Fibroblast of lung (primary cell): Measurements from ENCODE around the gene TEX12. TPM values are rescaled to one million over a fixed set of nuclear protein-coding genes. Genes with fewer than 3 reads are reported as not detected.

ENCODE experiments used
- DNase-seq, 2 donors: peaks; one replicate each; pipeline versions ENCODE4 v3.0.0 to v3.0.0-alpha.2; 2010; ENCODE audit warnings: low read depth in 2 of 2
- H2AFZ ChIP-seq: 2 replicates; pipeline ENCODE4 v1.5.1; 2012; ENCODE audit warnings: low read length, control low read depth, inconsistent platforms
- H3K27ac ChIP-seq: 2 replicates; pipeline ENCODE4 v1.5.1; 2011; ENCODE audit warnings: low read length, control low read depth; ENCODE audit not compliant: insufficient read depth
- H3K27me3 ChIP-seq: 2 replicates; pipeline ENCODE4 v1.5.1; 2011; ENCODE audit warnings: mild to moderate bottlenecking, low read length; ENCODE audit not compliant: control insufficient read depth, insufficient read depth
- H3K36me3 ChIP-seq: 2 replicates; pipeline ENCODE4 v1.5.1; 2011; ENCODE audit warnings: low read length; ENCODE audit not compliant: control insufficient read depth, insufficient read depth
- H3K4me1 ChIP-seq: 2 replicates; pipeline ENCODE4 v1.5.1; 2011; ENCODE audit warnings: low read length; ENCODE audit not compliant: control insufficient read depth, insufficient read depth; ENCODE audit errors: extremely low read depth
- H3K4me2 ChIP-seq: 2 replicates; pipeline ENCODE4 v1.5.1; 2011; ENCODE audit warnings: low read length, control low read depth; ENCODE audit not compliant: insufficient read depth; ENCODE audit errors: extremely low read depth
- H3K4me3 ChIP-seq, 4 experiments: fragments of 200-600 bp in 1 of 4; sonication (generic) in 1 of 4; replicated peaks in 1 of 4; 2 replicates each; pipeline ENCODE4 v1.5.1; 2011 to 2016; ENCODE audit warnings: low read length in 4 of 4, low read depth in 3 of 4, mild to moderate bottlenecking in 3 of 4, control low read depth in 2 of 4, inconsistent platforms in 1 of 4, mixed read lengths in 1 of 4; ENCODE audit not compliant: insufficient read depth in 1 of 4; ENCODE audit errors: control extremely low read depth in 1 of 4
- H3K79me2 ChIP-seq: 2 replicates; pipeline ENCODE4 v1.5.1; 2012; ENCODE audit warnings: mild to moderate bottlenecking, low read length, inconsistent platforms; ENCODE audit not compliant: control insufficient read depth, insufficient read depth
- H3K9ac ChIP-seq: 2 replicates; pipeline ENCODE4 v1.5.1; 2011; ENCODE audit warnings: mild to moderate bottlenecking, low read length, control low read depth; ENCODE audit not compliant: insufficient read depth
- H3K9me3 ChIP-seq: 2 replicates; pipeline ENCODE4 v1.5.1; 2012; ENCODE audit warnings: low read depth, low read length; ENCODE audit not compliant: control insufficient read depth, insufficient read depth
- H4K20me1 ChIP-seq: 2 replicates; pipeline ENCODE4 v1.5.1; 2011; ENCODE audit warnings: low read length; ENCODE audit not compliant: control insufficient read depth, insufficient read depth; ENCODE audit errors: extremely low read depth
- CTCF ChIP-seq, 2 donors: IDR thresholded peaks in 1 of 2; conservative IDR thresholded peaks in 1 of 2; 1 replicate in 1 of 2; 2 replicates in 1 of 2; pipeline ENCODE4 v1.5.1; 2011 to 2012; ENCODE audit warnings: low read length in 2 of 2, control low read depth in 1 of 2, inconsistent platforms in 1 of 2, low read depth in 1 of 2, mild to moderate bottlenecking in 1 of 2
- EZH2 ChIP-seq: IDR thresholded peaks from 2 replicates; pipeline ENCODE4 v1.5.1; 2012; ENCODE audit warnings: low read length, control low read depth, mild to moderate bottlenecking; ENCODE audit errors: missing control alignments
- polyA plus RNA-seq, 2 donors: library from polyadenylated mRNA; depleted of rRNA in 1 of 2; stranded (reverse) in 1 of 2; unstranded in 1 of 2; fragments of >200 nt; gene quantifications; 2 replicates each; pipeline ENCODE4 v1.2.1, GENCODE V29; 2011 to 2012; ENCODE audit warnings: missing spikeins in 1 of 2
- total RNA-seq: library from RNA; depleted of rRNA; stranded (reverse); fragments of >200 nt; gene quantifications from 2 replicates; pipeline ENCODE4 v1.2.1, GENCODE V29; 2014

TEX12 gene
- total and polyA plus RNA-seq, 2 donors (not counting 1 experiment from before 2014, with no cell fraction given), result 0.09 to 0.17 TPM

- H3K4me1 ChIP-seq, result peaks cover 3% of the 10 kb centered on the region
- H3K4me2 ChIP-seq, result peak within 1 kb of the TSS; percentile 38
- H3K4me3 ChIP-seq, result peak within 1 kb of the TSS; percentile 9 to 52 (median 28)
- no peaks in the 10 kb centered on the region for H3K36me3 ChIP-seq
- no peaks in the 10 kb centered on the region for H3K9me3 ChIP-seq
- no peaks in the 10 kb centered on the region for H3K79me2 ChIP-seq
- no peak within 1 kb of the TSS for H3K9ac ChIP-seq
- peak within 1 kb of the TSS; percentile 18 for H3K27ac ChIP-seq
- H3K27me3 ChIP-seq, result no peaks in the 10 kb centered on the region
- DNase-seq, result peak; percentile 67 to 83
- peak; percentile 88 for TF ChIP-seq CTCF (conservative IDR thresholded peaks at IDR 0.05 in 1 of 2, IDR thresholded peaks at IDR 0.05 in 1 of 2; ENCODE audit: low read depth in 1 of 2, low read length in 2 of 2)
- no peak for TF ChIP-seq EZH2
- H4K20me1 ChIP-seq, result no peaks in the 10 kb centered on the region
- peak within 1 kb of the TSS; percentile 8 for H2AFZ ChIP-seq
Observed at GRCh38 chr11:112174789-112175598, 7.8 kb downstream of the TEX12 start, which contains the start of gene BCO2. Gene BCO2 (plus strand): TSS chr11:112175512. CDS start chr11:112175602, 90 bp downstream.

GRCh38 chr11:112175599-112175952 is 8.4 kb downstream of the TEX12 start:
- Histone ChIP-seq H3K27ac (peak overlapping the region; percentile 18), H3K27me3 (no peaks in the 10 kb centered on the region), H3K36me3 (no peaks in the 10 kb centered on the region), H2AFZ (peak overlapping the region; percentile 8), H3K79me2 (no peaks in the 10 kb centered on the region), H3K4me3 (peak overlapping the region; percentile 9 to 52 (median 28)), H4K20me1 (no peaks in the 10 kb centered on the region), H3K9me3 (no peaks in the 10 kb centered on the region), H3K4me1 (peaks cover 3% of the 10 kb centered on the region), H3K4me2 (peak overlapping the region; percentile 38), H3K9ac (no peak overlapping the region)
- TF ChIP-seq CTCF (conservative IDR thresholded peaks at IDR 0.05 in 1 of 2, IDR thresholded peaks at IDR 0.05 in 1 of 2; ENCODE audit: low read depth in 1 of 2, low read length in 2 of 2) (no peak), EZH2 (no peak)
- no peak for DNase-seq

- Histone ChIP-seq H3K9me3 (no peaks in the 10 kb centered on the region), H3K4me3 (no peak overlapping the region), H2AFZ (no peak overlapping the region), H3K36me3 (no peaks in the 10 kb centered on the region), H3K79me2 (no peaks in the 10 kb centered on the region), H3K4me2 (no peak overlapping the region), H4K20me1 (no peaks in the 10 kb centered on the region), H3K27me3 (no peaks in the 10 kb centered on the region), H3K9ac (no peak overlapping the region), H3K27ac (no peak overlapping the region), H3K4me1 (peaks cover 3% of the 10 kb centered on the region)
- DNase-seq, result no peak
- no peak for TF ChIP-seq CTCF (conservative IDR thresholded peaks at IDR 0.05 in 1 of 2, IDR thresholded peaks at IDR 0.05 in 1 of 2; ENCODE audit: low read depth in 1 of 2, low read length in 2 of 2)
- TF ChIP-seq EZH2, result no peak
Observed at GRCh38 chr11:112176077-112176476, 8.9 kb downstream of the TEX12 start.
